Measurements from ENCODE around the gene IRF1.

IRF1 gene

DNA sequence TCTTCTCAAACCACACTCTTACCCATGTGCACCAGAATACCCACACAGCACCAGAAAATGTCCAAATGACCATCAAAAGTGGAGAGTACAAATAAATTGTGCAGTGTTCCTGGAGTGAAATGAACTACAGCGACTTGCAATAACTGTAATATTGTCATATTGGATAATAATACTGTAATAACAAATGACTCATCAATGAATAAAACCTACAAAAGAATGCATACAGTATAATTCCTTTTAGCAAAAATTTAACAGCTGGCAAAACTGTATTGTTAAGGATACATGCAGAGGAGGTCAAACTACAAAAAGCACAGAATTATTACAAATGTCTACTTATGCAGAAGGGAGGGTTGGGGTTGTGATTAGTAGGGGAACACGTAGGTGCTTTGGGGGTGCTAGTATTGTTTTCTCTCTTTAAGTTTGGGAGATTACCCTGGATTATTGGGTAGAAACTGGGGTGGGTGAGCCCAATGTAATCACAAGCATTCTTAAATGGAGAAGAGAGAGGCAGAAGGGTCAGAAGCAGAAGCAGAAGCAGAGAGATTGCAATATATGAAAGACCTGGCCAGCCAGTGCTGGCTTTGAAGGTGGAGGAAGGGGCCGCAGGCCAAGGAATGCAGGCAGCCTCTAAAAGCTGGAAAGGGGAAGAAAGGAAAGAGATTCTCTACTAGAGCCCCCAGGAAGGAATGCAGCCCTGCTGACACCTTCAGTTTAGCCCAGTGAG, 21.8 kb downstream of the IRF1 start:
- FAIRE-seq (no peak), DNase-seq (ENCODE audit: insufficient read length, low spot score) (no peak)
- TF ChIP-seq, protein P1, sequence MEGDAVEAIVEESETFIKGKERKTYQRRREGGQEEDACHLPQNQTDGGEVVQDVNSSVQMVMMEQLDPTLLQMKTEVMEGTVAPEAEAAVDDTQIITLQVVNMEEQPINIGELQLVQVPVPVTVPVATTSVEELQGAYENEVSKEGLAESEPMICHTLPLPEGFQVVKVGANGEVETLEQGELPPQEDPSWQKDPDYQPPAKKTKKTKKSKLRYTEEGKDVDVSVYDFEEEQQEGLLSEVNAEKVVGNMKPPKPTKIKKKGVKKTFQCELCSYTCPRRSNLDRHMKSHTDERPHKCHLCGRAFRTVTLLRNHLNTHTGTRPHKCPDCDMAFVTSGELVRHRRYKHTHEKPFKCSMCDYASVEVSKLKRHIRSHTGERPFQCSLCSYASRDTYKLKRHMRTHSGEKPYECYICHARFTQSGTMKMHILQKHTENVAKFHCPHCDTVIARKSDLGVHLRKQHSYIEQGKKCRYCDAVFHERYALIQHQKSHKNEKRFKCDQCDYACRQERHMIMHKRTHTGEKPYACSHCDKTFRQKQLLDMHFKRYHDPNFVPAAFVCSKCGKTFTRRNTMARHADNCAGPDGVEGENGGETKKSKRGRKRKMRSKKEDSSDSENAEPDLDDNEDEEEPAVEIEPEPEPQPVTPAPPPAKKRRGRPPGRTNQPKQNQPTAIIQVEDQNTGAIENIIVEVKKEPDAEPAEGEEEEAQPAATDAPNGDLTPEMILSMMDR (IDR thresholded peaks at IDR 0.05; ENCODE audit: insufficient read depth, missing control alignments): no peak

DNA sequence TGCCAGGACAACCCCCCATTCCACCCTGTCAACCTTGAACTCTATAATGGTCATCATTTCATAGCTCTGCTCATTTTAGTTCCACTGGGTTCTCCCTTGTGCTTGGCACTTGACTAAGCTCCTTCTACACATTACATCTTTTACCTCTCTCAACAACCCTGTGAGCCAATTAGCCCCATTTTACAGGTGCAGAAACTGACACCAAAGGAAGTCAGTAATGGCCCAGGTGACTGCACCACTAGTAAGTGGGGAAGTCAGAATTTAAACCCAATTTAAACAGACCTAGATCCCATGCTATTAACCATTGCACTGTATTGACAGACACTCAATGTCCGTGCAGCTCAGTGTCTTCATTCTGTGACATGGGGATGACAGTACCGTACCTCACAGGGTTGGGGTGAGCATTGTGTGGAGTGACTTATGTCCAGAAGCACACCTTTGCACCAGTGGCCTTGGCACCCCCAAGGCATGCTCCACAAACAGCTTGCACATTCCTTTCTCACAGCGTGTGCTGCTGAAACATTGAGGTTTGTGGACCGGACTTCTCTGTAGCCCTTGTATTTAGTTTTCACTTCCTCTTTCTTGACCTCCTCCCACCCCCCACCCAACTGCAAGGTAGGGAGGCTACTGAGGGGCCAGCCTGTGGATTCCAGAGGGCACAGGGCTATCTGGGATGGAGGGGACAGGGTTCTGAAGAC, 23.1 kb downstream of the IRF1 start:
- no peak for FAIRE-seq
- TF ChIP-seq, protein P1 (IDR thresholded peaks at IDR 0.05; ENCODE audit: insufficient read depth, missing control alignments): no peak
- DNase-seq (ENCODE audit: insufficient read length, low spot score): no peak

DNA sequence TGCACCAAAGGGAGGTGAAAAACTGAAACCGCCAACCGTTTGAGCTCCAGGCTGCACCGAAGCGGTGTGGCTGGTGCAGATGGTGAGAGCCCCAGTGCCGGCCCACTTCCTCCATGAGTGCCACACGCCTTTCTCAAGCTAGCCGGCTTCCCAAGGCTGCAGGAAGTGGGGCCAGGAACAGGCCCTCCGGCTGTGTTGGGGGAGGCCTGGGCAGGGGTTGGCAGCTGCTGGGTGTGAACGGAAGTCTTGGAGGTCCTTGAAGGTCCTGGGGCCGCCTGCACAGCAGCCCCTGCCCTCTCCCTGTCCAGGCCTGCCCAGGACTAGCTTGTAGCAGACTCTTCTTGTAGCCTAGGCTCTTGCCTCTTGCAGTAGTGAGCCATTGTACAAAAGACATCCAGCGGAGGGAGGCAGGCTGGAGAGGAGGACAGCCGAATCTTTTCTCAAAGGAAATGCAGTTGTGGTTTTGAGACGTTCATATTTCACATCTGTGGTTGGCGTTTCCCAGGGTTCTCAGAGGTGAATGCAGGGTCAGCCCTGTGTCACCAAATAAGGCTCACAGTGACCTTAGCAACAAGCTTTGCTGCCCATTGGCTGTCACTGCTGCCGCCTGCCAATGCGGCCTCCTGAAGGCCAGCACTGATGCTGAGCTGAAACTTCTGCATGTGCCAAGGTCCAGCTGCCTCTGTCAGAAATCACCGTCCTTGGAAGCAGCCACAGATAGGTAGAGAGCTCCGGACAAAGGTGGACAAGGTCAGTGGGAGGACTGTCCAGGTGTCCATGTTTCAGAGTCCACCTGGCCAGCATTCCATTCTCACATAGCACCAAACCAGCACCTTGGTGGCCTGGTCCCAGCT, 23.9 kb downstream of the IRF1 start:
- DNase-seq (ENCODE audit: insufficient read length, low spot score): no peak
- TF ChIP-seq, protein P1 (IDR thresholded peaks at IDR 0.05; ENCODE audit: insufficient read depth, missing control alignments): no peak
- no peak for FAIRE-seq

DNA sequence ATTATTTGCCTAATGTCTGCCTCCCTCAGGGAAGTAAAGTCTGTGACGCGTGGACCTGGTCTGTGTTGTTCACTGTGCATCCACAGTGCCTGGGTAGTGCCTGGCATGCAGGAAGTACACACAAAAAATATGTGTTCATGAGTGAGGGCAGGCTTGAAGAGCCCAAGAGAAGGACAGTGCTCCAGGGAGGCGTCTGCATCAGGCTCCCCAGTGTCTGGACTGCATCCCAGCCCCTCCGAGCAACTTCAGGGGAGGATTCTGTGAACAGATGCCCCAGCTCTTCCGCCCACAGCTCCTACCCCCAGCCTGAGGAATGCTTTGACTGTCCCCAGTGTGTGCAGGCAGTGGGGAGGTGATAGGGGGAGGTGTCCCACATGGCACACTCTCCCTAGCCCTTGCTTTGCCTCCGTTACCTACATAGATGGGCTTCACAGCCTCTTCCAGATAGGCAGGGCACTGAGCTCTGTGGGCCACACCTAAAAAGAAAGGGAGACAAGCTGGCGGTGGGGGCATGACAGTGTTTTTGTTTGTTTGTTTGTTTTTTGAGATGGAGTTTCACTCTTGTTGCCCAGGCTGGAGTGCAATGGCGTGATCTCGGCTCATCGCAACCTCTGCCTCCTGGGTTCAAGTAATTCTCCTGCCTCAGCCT, 25.4 kb downstream of the IRF1 start:
- FAIRE-seq: no peak
- no peak for DNase-seq (ENCODE audit: insufficient read length, low spot score)

DNA sequence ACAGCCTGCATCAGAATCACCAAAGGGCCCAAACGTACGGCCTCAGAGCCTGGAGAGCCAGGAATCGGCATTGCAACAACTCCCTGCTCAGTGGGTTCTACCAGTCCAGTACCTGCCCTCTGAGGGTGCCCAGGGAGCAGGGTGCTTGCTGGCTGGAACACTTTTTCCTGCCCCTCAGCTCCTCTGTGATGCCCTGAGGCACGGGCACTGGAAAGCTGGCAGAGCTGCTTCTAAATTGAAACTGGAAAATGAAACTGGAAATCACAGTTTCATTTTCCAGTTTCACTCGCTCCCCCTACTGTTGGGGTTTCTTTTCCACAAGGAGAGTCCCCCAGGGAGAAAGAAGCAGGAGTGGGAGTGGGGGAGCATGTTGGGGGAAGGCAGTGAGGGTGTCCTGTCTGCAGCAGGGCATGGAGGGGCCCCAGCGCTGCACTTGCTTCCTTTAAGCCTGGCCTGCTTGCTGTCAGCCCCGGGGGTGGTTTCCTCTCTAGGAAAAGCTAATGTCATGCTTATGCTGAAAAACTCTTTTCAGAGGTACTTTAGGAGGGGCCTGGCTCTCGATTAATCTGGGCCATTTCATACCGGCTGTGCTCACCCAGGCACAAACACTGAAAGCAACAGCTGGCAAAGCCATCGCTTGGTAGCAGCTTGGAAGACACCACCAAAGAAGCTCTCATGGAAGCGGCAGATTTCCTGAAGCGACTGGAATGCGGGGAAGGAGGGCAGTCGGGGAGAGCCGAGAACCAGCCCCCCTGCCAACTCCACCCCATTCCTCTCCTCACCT, 26.2 kb downstream of the IRF1 start:
- TF ChIP-seq, protein P1 (IDR thresholded peaks at IDR 0.05; ENCODE audit: insufficient read depth, missing control alignments): no peak
- FAIRE-seq (no peak), DNase-seq (ENCODE audit: insufficient read length, low spot score) (no peak)

More for the DNA sequence above, 25.4 kb downstream of the IRF1 start:
- TF ChIP-seq, protein P1 (IDR thresholded peaks at IDR 0.05; ENCODE audit: insufficient read depth, missing control alignments): no peak

DNA sequence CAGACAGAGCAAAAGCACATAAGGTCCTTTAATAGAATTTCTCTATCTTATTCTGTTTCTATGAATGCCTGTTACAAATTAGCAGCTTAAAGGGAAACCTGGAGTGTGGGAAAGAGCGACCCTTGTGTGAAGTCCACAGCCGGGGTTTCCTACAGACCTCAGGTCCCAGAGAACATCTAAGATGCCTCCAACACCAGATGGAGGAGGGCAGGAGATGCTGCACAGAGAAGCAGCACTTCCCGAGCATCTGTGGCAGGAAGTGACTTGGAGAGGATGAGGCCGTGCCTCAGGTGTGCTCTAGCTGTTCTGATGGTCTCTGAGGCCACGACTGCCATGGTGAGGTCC, 26.8 kb downstream of the IRF1 start:
- no peak for DNase-seq (ENCODE audit: insufficient read length, low spot score)
- no peak for FAIRE-seq
- TF ChIP-seq, protein P1 (IDR thresholded peaks at IDR 0.05; ENCODE audit: insufficient read depth, missing control alignments): no peak

Measured in D721Med (cell line).